Mesenchymal stem cell (in vitro differentiated cells and primary cell): Measurements from ENCODE around the gene STUB1.
A peak's percentile ranks its signal among the peaks of the same experiment; 100 is the strongest.

Experiments
- DNase-seq: peaks from one replicate; pipeline ENCODE4 v3.0.0-alpha.2; 2013
- H2AFZ ChIP-seq: one replicate; pipeline ENCODE4 v1.6.1; 2013; ENCODE audit warnings: low read depth, mild to moderate bottlenecking, control low read depth, inconsistent platforms, low read length, moderate library complexity
- H2AK5ac ChIP-seq: 2 replicates; pipeline ENCODE4 v1.6.1; 2013; ENCODE audit warnings: low read length, moderate library complexity, mild to moderate bottlenecking, inconsistent platforms; ENCODE audit not compliant: severe bottlenecking
- H2BK120ac ChIP-seq: one replicate; pipeline ENCODE4 v1.6.1; 2013; ENCODE audit warnings: low read depth, mild to moderate bottlenecking, inconsistent platforms, low read length, moderate library complexity
- H2BK12ac ChIP-seq, 2 experiments: one replicate each; pipeline ENCODE4 v1.6.1; 2013; ENCODE audit warnings: inconsistent platforms in 2 of 2, low read length in 2 of 2, mild to moderate bottlenecking in 2 of 2, moderate library complexity in 2 of 2, control low read depth in 1 of 2
- H2BK15ac ChIP-seq: one replicate; pipeline ENCODE4 v1.6.1; 2013; ENCODE audit warnings: mild to moderate bottlenecking, low read depth, inconsistent platforms; ENCODE audit not compliant: poor library complexity, severe bottlenecking
- H2BK5ac ChIP-seq: 2 replicates; pipeline ENCODE4 v1.6.1; 2013; ENCODE audit warnings: low read depth, mild to moderate bottlenecking, low read length, control low read depth, inconsistent platforms; ENCODE audit not compliant: poor library complexity, severe bottlenecking
- H3K14ac ChIP-seq, 2 experiments: one replicate each; pipeline ENCODE4 v1.6.1; 2013; ENCODE audit warnings: inconsistent platforms in 2 of 2, low read length in 2 of 2, control low read depth in 1 of 2, mild to moderate bottlenecking in 1 of 2, moderate library complexity in 1 of 2
- H3K18ac ChIP-seq, 2 experiments: one replicate each; pipeline ENCODE4 v1.6.1; 2013; ENCODE audit warnings: inconsistent platforms in 2 of 2, low read length in 2 of 2, control low read depth in 1 of 2, low read depth in 1 of 2, mild to moderate bottlenecking in 1 of 2
- H3K23ac ChIP-seq, 2 experiments: one replicate each; pipeline ENCODE4 v1.6.1; 2013; ENCODE audit warnings: inconsistent platforms in 2 of 2, low read length in 2 of 2, mild to moderate bottlenecking in 2 of 2, moderate library complexity in 2 of 2, control low read depth in 1 of 2
- H3K27ac ChIP-seq: 2 replicates; pipeline ENCODE4 v1.5.1; 2013; ENCODE audit warnings: mild to moderate bottlenecking, moderate library complexity, low read length, control low read depth, inconsistent platforms; ENCODE audit not compliant: poor library complexity, severe bottlenecking
- H3K27me3 ChIP-seq, 2 experiments: 2 replicates each; pipeline versions ENCODE4 v1.6.1 to v1.7.0; 2013; ENCODE audit warnings: low read length in 2 of 2, mild to moderate bottlenecking in 2 of 2, moderate library complexity in 2 of 2, control low read depth in 1 of 2, inconsistent platforms in 1 of 2; ENCODE audit not compliant: control insufficient read depth in 1 of 2, insufficient read depth in 1 of 2
- H3K36me3 ChIP-seq, 2 experiments: 2 replicates each; pipeline versions ENCODE4 v1.6.1 to v1.7.0; 2013; ENCODE audit warnings: low read length in 2 of 2, control low read depth in 1 of 2, inconsistent platforms in 1 of 2, low read depth in 1 of 2, mild to moderate bottlenecking in 1 of 2; ENCODE audit not compliant: insufficient read depth in 2 of 2, control insufficient read depth in 1 of 2
- H3K4ac ChIP-seq, 2 experiments: one replicate each; pipeline ENCODE4 v1.6.1; 2013; ENCODE audit warnings: inconsistent platforms in 2 of 2, low read length in 2 of 2, mild to moderate bottlenecking in 2 of 2, moderate library complexity in 2 of 2, control low read depth in 1 of 2, low read depth in 1 of 2
- H3K4me1 ChIP-seq: 2 replicates; pipeline ENCODE4 v1.6.1; 2013; ENCODE audit warnings: low read depth, low read length, control low read depth; ENCODE audit not compliant: control insufficient read depth, insufficient read depth
- H3K4me2 ChIP-seq: 2 replicates; pipeline ENCODE4 v1.6.1; 2013; ENCODE audit warnings: low read length, mild to moderate bottlenecking, inconsistent platforms; ENCODE audit not compliant: poor library complexity, severe bottlenecking
- H3K4me3 ChIP-seq, 2 experiments: 2 replicates each; pipeline versions ENCODE4 v1.5.1 to v1.7.0; 2013; ENCODE audit warnings: low read length in 2 of 2, mild to moderate bottlenecking in 2 of 2, control low read depth in 1 of 2, low read depth in 1 of 2; ENCODE audit not compliant: insufficient read depth in 1 of 2
- H3K79me1 ChIP-seq: replicated peaks from 2 replicates; pipeline ENCODE4 v1.6.1; 2013; ENCODE audit warnings: mild to moderate bottlenecking, control low read depth, low read length, inconsistent platforms; ENCODE audit not compliant: poor library complexity, severe bottlenecking
- H3K9ac ChIP-seq: 2 replicates; pipeline ENCODE4 v1.7.0; 2013; ENCODE audit warnings: mild to moderate bottlenecking, low read length, moderate library complexity
- H3K9me3 ChIP-seq: 2 replicates; pipeline ENCODE4 v1.7.0; 2013; ENCODE audit warnings: mild to moderate bottlenecking, low read length; ENCODE audit not compliant: control insufficient read depth
- H4K8ac ChIP-seq: one replicate; pipeline ENCODE4 v1.6.1; 2013; ENCODE audit warnings: inconsistent platforms, mild to moderate bottlenecking, low read length, moderate library complexity
- H4K91ac ChIP-seq: one replicate; pipeline ENCODE4 v1.6.1; 2013; ENCODE audit warnings: mild to moderate bottlenecking, low read length, inconsistent platforms
- WGBS: methylation state at CpG from one replicate; pipeline ENCODE4 v1.1.7; 2013; ENCODE audit warnings: mixed read lengths; 5-methylcytosine and 5-hydroxymethylcytosine counted together

STUB1 gene

GRCh38 chr16:635573-636205 lies 44.5 kb upstream of the STUB1 start:
- H2AFZ ChIP-seq: peak overlapping the region; percentile 85
- peak overlapping the region in 1 of 2 experiments; percentile 92 for H3K23ac ChIP-seq
- no peaks in the 10 kb centered on the region for H3K9me3 ChIP-seq
- H2BK15ac ChIP-seq: no peak overlapping the region
- H4K91ac ChIP-seq: peak overlapping the region; percentile 89
- H2BK120ac ChIP-seq: peak overlapping the region; percentile 15
- H2BK12ac ChIP-seq: peak overlapping the region in 1 of 2 experiments; percentile 73
- no peak overlapping the region for H3K27ac ChIP-seq
- peak overlapping the region; percentile 72 to 92 for H3K18ac ChIP-seq
- DNase-seq: no peak
- H3K4me1 ChIP-seq: peaks cover 39% of the 10 kb centered on the region
- H4K8ac ChIP-seq: peak overlapping the region; percentile 91
- no peak overlapping the region for H2AK5ac ChIP-seq
- peaks cover 19% of the 10 kb centered on the region for H3K79me1 ChIP-seq
- H3K14ac ChIP-seq: peak overlapping the region in 1 of 2 experiments; percentile 95
- no peak overlapping the region for H2BK5ac ChIP-seq
- WGBS: 14% methylated on average over 48 of the region's 55 CpGs
- H3K4me3 ChIP-seq: peak overlapping the region; percentile 81 to 97
- peaks cover 3 to 29% of the 10 kb centered on the region in 2 experiments for H3K36me3 ChIP-seq
- peak overlapping the region; percentile 98 for H3K4me2 ChIP-seq
- peak overlapping the region; percentile 91 for H3K9ac ChIP-seq
- no peaks in the 10 kb centered on the region for H3K27me3 ChIP-seq
- H3K4ac ChIP-seq: peak overlapping the region; percentile 32 to 35

DNA sequence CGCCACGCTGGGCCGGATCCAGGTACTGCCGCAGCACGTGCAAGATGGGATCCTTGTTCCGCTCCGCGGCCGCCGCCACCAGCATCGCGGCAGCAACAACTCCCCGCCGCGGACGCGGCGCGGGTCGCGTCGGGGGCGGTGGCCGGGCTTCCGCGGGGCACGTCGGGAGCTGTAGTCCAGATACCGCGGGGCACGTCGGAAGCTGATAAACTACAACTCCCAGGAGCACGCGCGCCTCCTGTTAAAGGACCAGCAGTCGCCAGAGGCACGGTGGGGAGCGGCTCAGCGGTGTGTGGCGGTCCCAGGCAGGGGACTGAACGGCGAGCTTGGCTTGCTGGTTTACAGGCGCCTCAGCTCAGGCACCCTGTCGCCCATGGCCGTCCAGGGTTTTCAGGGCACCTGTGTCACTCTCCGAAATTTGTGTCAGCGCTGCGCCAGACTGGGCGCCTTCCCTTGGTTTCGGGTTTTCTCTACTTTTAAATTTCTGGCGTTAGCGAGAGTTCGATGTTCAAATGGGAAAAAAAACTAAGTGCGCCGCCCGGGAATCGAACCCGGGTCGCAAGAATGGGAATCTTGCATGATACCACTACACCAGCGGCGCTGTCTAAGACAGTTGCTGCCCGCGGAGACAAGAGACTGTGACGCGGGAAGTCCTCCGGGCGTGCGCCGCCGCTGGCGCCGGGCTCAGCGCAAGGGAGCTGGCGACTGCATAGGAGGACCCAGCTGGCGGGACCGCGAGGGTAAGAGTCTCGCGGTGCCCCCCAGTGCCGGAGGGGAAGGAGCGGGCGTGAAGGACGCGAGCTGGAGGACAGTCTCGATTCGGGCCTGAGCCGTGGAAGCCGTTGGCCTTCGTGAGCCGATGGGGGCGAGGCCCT lies 43.8 kb upstream of the STUB1 start, which contains the start of gene METTL26:
TSS of gene METTL26 (minus strand) at position 100 of the 875 bp plus-strand sequence. CDS start at position 85, 15 bp downstream.
- Histone ChIP-seq H3K4me1 (peaks cover 41% of the 10 kb centered on the region), H2BK5ac (peak within 1 kb of the TSS; percentile 32), H2BK120ac (peak within 1 kb of the TSS; percentile 64), H3K4me3 (peak within 1 kb of the TSS; percentile 81 to 97), H3K79me1 (peaks cover 19% of the 10 kb centered on the region), H3K36me3 (peaks cover 3 to 29% of the 10 kb centered on the region in 2 experiments), H3K23ac (peak within 1 kb of the TSS; percentile 90 to 92), H3K4ac (peak within 1 kb of the TSS; percentile 93), H4K91ac (peak within 1 kb of the TSS; percentile 96), H2AFZ (peak within 1 kb of the TSS; percentile 85), H3K27ac (peak within 1 kb of the TSS; percentile 91), H3K27me3 (no peaks in the 10 kb centered on the region), H2BK15ac (peak within 1 kb of the TSS; percentile 86), H3K9me3 (no peaks in the 10 kb centered on the region), H2AK5ac (no peak within 1 kb of the TSS), H3K9ac (peak within 1 kb of the TSS; percentile 91), H2BK12ac (peak within 1 kb of the TSS in 1 of 2 experiments; percentile 84), H4K8ac (peak within 1 kb of the TSS; percentile 94), H3K14ac (peak within 1 kb of the TSS in 1 of 2 experiments; percentile 95), H3K4me2 (peak within 1 kb of the TSS; percentile 98), H3K18ac (peak within 1 kb of the TSS; percentile 96 to 97)
- under 1% methylated on average over 87 of the region's 91 CpGs for WGBS
- peak; percentile 97 for DNase-seq

DNA sequence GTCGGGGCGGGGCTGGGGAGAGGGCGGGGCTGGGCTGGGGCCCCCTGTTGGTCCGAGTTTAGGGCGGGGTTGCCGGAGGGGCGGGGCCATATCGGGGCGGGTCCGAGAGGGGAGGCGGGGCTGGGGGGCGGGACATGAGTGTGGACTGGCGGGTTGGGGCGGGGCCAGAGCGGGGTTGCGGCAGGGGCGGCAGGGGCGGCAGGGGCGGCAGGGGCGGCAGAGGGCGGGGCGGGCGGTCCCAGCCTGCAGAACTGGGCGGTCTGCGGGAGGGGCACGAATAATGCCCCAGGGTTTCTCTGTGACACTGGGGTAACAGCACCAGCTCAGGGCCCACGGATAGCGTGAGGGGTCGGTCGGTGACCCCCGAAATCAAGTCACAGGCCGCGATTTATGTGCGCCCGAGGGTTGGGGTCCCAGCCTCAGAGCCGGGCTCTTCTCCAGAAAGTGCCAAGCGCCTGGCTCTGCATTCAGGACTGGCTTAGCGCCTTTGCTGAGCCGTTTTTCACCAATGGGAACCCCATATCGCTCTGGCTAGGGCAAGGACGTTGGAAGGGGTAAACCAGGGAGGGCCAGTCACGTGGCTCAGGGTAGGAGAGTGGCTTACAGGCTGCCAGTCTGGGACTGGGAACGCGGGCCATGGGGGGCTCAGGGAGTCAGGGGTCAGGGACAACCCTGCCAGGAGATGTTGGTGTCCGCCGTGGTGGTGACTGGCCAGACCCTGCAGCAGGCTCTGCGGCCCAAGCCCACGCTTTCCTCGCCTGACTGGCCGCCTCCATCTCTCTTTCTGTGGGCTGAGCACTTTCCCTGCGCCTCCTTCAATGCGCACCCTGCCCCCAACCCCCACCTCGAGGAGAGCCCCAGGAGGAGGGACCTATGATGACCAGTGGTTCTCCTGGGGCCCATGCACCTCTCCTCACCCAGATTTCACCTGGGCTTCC lies 42.9 kb upstream of the STUB1 start:
- H2BK12ac ChIP-seq: peak overlapping the region; percentile 8 to 86
- H2AK5ac ChIP-seq: no peak overlapping the region
- peak overlapping the region; percentile 70 for H4K91ac ChIP-seq
- 25% methylated on average over 40 of the region's 53 CpGs for WGBS
- no peaks in the 10 kb centered on the region for H3K9me3 ChIP-seq
- H3K4me2 ChIP-seq: peak overlapping the region; percentile 41
- H3K4me1 ChIP-seq: peaks cover 49% of the 10 kb centered on the region
- H4K8ac ChIP-seq: peak overlapping the region; percentile 73
- peak overlapping the region; percentile 55 for H2BK120ac ChIP-seq
- no peak overlapping the region for H2BK15ac ChIP-seq
- no peaks in the 10 kb centered on the region for H3K27me3 ChIP-seq
- H3K4ac ChIP-seq: peak overlapping the region in 1 of 2 experiments; percentile 27
- H2AFZ ChIP-seq: peak overlapping the region; percentile 0
- peak overlapping the region; percentile 72 to 81 for H3K4me3 ChIP-seq
- H2BK5ac ChIP-seq: no peak overlapping the region
- peaks cover 19% of the 10 kb centered on the region for H3K79me1 ChIP-seq
- peak overlapping the region; percentile 91 for H3K9ac ChIP-seq
- H3K27ac ChIP-seq: no peak overlapping the region
- DNase-seq: peak; percentile 37
- H3K36me3 ChIP-seq: peaks cover 3 to 27% of the 10 kb centered on the region in 2 experiments
- no peak overlapping the region for H3K14ac ChIP-seq
- H3K23ac ChIP-seq: no peak overlapping the region
- H3K18ac ChIP-seq: peak overlapping the region; percentile 55 to 82
